A549 (cell line): ENCODE measurements around the gene GRID1.

Experiments
- CTCF ChIP-seq: fragments of >200 bp; sonication (Bioruptor Twin); formaldehyde crosslinking; IDR thresholded peaks from 3 replicates; pipeline ENCODE4 v1.5.1; 2016
- MAX ChIP-seq: IDR thresholded peaks from 2 replicates; pipeline ENCODE4 v1.6.1; 2012
- USF2 ChIP-seq: fragments of 450-650 bp; IDR thresholded peaks from 2 replicates; pipeline ENCODE4 v1.6.1; 2014; ENCODE audit warnings: antibody characterized with exemption

- TF ChIP-seq MAX: no peak
- TF ChIP-seq CTCF: no peak
- TF ChIP-seq USF2: no peak
Measured at GRCh38 chr10:86113044-86113443, 253.6 kb downstream of the GRID1 start.
